ENCODE measurements around the gene VPS52. TPM values are rescaled to one million over a fixed set of nuclear protein-coding genes. Genes with fewer than 3 reads are reported as not detected.
"Not testable (repeated sequence)": the region's sequence is repeated elsewhere in the genome, so short reads cannot be mapped to it uniquely, and the experiment has no call there.

The VPS52 gene
- polyA plus RNA-seq, 1 donor from 2014 or later: 29.1 TPM

GRCh38 chr6:33235221-33235634 is 36.4 kb downstream of the VPS52 start:
- TF ChIP-seq MXI1 (conservative IDR thresholded peaks at IDR 0.05; ENCODE audit: poor library complexity, severe bottlenecking): no peak
- no peak for TF ChIP-seq TAF1 (IDR thresholded peaks at IDR 0.05; ENCODE audit: low read depth)
- TF ChIP-seq POLR2AphosphoS5 (IDR thresholded peaks at IDR 0.05): no peak
- no peak for TF ChIP-seq EP300 (conservative IDR thresholded peaks at IDR 0.05; ENCODE audit: poor library complexity, severe bottlenecking)
- no peak for TF ChIP-seq CTCF (IDR thresholded peaks at IDR 0.05; ENCODE audit: poor library complexity, severe bottlenecking)
- TF ChIP-seq EZH2 (IDR thresholded peaks at IDR 0.05; ENCODE audit: borderline replicate concordance, insufficient read depth, low read length, poor library complexity, severe bottlenecking): no peak
- no peak for TF ChIP-seq SMC3 (conservative IDR thresholded peaks at IDR 0.05; ENCODE audit: poor library complexity)
- TF ChIP-seq REST (IDR thresholded peaks at IDR 0.05; ENCODE audit: borderline replicate concordance): no peak
- TF ChIP-seq RAD21 (conservative IDR thresholded peaks at IDR 0.05): no peak
- Histone ChIP-seq H3K27ac (ENCODE audit: low read length) (no peak overlapping the region), H3K9me2 (ENCODE audit: insufficient read depth, low read length) (no peaks in the 10 kb centered on the region), H3F3A (ENCODE audit: insufficient read depth, low read length, poor library complexity, severe bottlenecking) (no peaks in the 10 kb centered on the region), H3K4me2 (ENCODE audit: low read length) (no peak overlapping the region), H4K20me1 (ENCODE audit: insufficient read depth) (no peaks in the 10 kb centered on the region), H3K9ac (ENCODE audit: low read length) (no peak overlapping the region), H2AFZ (ENCODE audit: low read depth, low read length) (no peak overlapping the region), H3K4me3 (ENCODE audit: low read length) (no peak overlapping the region), H3K79me2 (replicated peaks; ENCODE audit: insufficient read depth, low read length) (no peaks in the 10 kb centered on the region), H3K9me3 (ENCODE audit: low read length) (no peaks in the 10 kb centered on the region), H3K27me3 (ENCODE audit: insufficient read depth, low read depth, low read length) (no peaks in the 10 kb centered on the region), H3K36me3 (ENCODE audit: insufficient read depth, low read length) (no peaks in the 10 kb centered on the region)

- not testable (repeated sequence) for H3K9me2 ChIP-seq (ENCODE audit: insufficient read depth, low read length); H3K4me2 ChIP-seq (ENCODE audit: low read length); H3K36me3 ChIP-seq (ENCODE audit: insufficient read depth, low read length); H3K9ac ChIP-seq (ENCODE audit: low read length); H3F3A ChIP-seq (ENCODE audit: insufficient read depth, low read length, poor library complexity, severe bottlenecking); H3K27ac ChIP-seq (ENCODE audit: low read length); H2AFZ ChIP-seq (ENCODE audit: low read depth, low read length); H4K20me1 ChIP-seq (ENCODE audit: insufficient read depth); H3K79me2 ChIP-seq (replicated peaks; ENCODE audit: insufficient read depth, low read length); H3K4me3 ChIP-seq (ENCODE audit: low read length); H3K9me3 ChIP-seq (ENCODE audit: low read length); H3K27me3 ChIP-seq (ENCODE audit: insufficient read depth, low read depth, low read length)
Observed at GRCh38 chr6:33226503-33227120, 45.1 kb downstream of the VPS52 start.

- Histone ChIP-seq H3K27me3 (ENCODE audit: insufficient read depth, low read depth, low read length) (peaks cover 5% of the 10 kb centered on the region), H3K9me2 (ENCODE audit: insufficient read depth, low read length) (no peaks in the 10 kb centered on the region), H3K9me3 (ENCODE audit: low read length) (no peaks in the 10 kb centered on the region), H3K27ac (ENCODE audit: low read length) (no peak overlapping the region), H3K4me3 (ENCODE audit: low read length) (no peak overlapping the region), H3K9ac (ENCODE audit: low read length) (no peak overlapping the region), H3K36me3 (ENCODE audit: insufficient read depth, low read length) (no peaks in the 10 kb centered on the region), H3K79me2 (replicated peaks; ENCODE audit: insufficient read depth, low read length) (no peaks in the 10 kb centered on the region), H3F3A (ENCODE audit: insufficient read depth, low read length, poor library complexity, severe bottlenecking) (no peaks in the 10 kb centered on the region), H2AFZ (ENCODE audit: low read depth, low read length) (no peak overlapping the region), H4K20me1 (ENCODE audit: insufficient read depth) (no peaks in the 10 kb centered on the region), H3K4me2 (ENCODE audit: low read length) (no peak overlapping the region)
- TF ChIP-seq CTCF (IDR thresholded peaks at IDR 0.05; ENCODE audit: poor library complexity, severe bottlenecking) (no peak), TAF1 (IDR thresholded peaks at IDR 0.05; ENCODE audit: low read depth) (no peak), SMC3 (conservative IDR thresholded peaks at IDR 0.05; ENCODE audit: poor library complexity) (no peak), POLR2AphosphoS5 (IDR thresholded peaks at IDR 0.05) (no peak), EP300 (conservative IDR thresholded peaks at IDR 0.05; ENCODE audit: poor library complexity, severe bottlenecking) (no peak), EZH2 (IDR thresholded peaks at IDR 0.05; ENCODE audit: borderline replicate concordance, insufficient read depth, low read length, poor library complexity, severe bottlenecking) (no peak), REST (IDR thresholded peaks at IDR 0.05; ENCODE audit: borderline replicate concordance) (no peak), MXI1 (conservative IDR thresholded peaks at IDR 0.05; ENCODE audit: poor library complexity, severe bottlenecking) (no peak), RAD21 (conservative IDR thresholded peaks at IDR 0.05) (no peak)
Observed at GRCh38 chr6:33217681-33218080, 54.0 kb downstream of the VPS52 start.

Data from neural cell (in vitro differentiated cells).